ENCODE results near the gene DHRS2. TPM values are rescaled to one million over a fixed set of nuclear protein-coding genes. Genes with fewer than 3 reads are reported as not detected.

The DHRS2 gene
- total and polyA plus RNA-seq, 2 of the 13 experiments (the other 11 are each of a cell fraction or from before 2014, with no cell fraction given) = 1,621 to 3,021 TPM

DNA sequence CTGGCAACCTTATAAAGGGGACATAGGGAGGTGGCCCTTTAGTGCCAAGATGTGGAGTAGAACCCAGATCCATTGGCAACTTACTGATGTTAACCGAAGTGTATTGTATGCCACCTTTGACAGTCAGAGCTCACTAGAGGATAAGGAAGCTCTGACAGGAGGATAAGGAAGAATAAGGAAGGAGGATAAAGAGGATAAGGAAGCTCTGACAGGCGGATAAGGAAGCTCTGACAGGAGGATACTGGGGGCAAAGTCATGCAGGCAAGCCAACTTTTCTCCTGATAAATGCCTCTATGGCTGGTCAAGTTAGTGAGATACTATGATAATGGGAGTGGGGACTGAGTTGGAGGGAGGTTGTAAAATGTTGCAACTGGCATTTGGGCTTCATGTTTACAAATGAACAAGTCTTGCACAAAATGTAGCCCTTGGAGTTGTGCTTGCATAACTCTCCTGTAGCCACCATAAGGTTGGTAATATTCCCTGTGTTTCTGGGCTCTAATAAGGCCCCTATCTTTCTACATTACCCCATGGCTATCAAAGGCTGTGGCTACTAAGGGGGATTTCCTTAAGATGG is 17.7 kb upstream of the DHRS2 start:
- no peaks in the 10 kb centered on the region for H3K79me2 ChIP-seq (ENCODE audit: insufficient read depth, low read length)
- H3K27me3 ChIP-seq (ENCODE audit: control insufficient read depth in 1 of 2, insufficient read depth in 2 of 2, low read length in 2 of 2) = no peaks in the 10 kb centered on the region
- intact Hi-C loops (cut with micrococcal nuclease; ENCODE audit: unreplicated experiment) = no loop called here
- H3K9me3 ChIP-seq (ENCODE audit: low read length) = peaks cover 3% of the 10 kb centered on the region
- no TSS peak for BruUV-seq (replicated peaks)
- POLR2A ChIA-PET = interaction anchor here (1.0 to 14.7 kb wide), 2 partner anchors 18 to 34 kb away, joined by 3 to 1105 read pairs; partner anchors contain the start of gene DHRS2
- no peak overlapping the region for H3K9ac ChIP-seq (ENCODE audit: insufficient read depth, low read depth, low read length)
- H3K27ac ChIP-seq (ENCODE audit: extremely low read length, insufficient read depth, low read length) = no peak overlapping the region
- peaks cover 73% of the 10 kb centered on the region for H3K4me1 ChIP-seq (ENCODE audit: insufficient read depth, low read length)
- ATAC-seq = peak; percentile 7; the same call in 1 of the 3 replicates
- no peaks in the 10 kb centered on the region for H3K36me3 ChIP-seq (replicated peaks in 1 of 2; ENCODE audit: control insufficient read depth in 1 of 2, insufficient read depth in 2 of 2, low read length in 2 of 2)
- CTCF ChIA-PET (ENCODE audit: low intra/inter-chr PET ratio, low total read pairs) = interaction anchor here (2.2 kb wide), 1 partner anchor 30 kb away, joined by 7 read pairs; no protein-coding TSS in a partner anchor
- in situ Hi-C loops (cut with HindIII; ENCODE audit: extremely low pct_ligation_motif_present, low pct_unique_long_range_greater_than_20kb) = no loop called here
- H3K4me2 ChIP-seq (ENCODE audit: low read depth, low read length) = no peak overlapping the region
- FAIRE-seq = no peak
- H3K4me3 ChIP-seq (replicated peaks in 1 of 3; ENCODE audit: insufficient read depth in 1 of 3, low read depth in 2 of 3, low read length in 3 of 3) = no peak overlapping the region
- H4K20me1 ChIP-seq (ENCODE audit: insufficient read depth, low read length) = no peaks in the 10 kb centered on the region
- WGBS (ENCODE audit: low lambda C conversion rate) = 92% methylated on average over 2 of the region's 2 CpGs
- no peak overlapping the region for H2AFZ ChIP-seq (ENCODE audit: low read length)
- no peak for DNase-seq (ENCODE audit: low spot score)
- TF ChIP-seq, protein P1, sequence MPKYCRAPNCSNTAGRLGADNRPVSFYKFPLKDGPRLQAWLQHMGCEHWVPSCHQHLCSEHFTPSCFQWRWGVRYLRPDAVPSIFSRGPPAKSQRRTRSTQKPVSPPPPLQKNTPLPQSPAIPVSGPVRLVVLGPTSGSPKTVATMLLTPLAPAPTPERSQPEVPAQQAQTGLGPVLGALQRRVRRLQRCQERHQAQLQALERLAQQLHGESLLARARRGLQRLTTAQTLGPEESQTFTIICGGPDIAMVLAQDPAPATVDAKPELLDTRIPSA (CRISPR knock-in tag; IDR thresholded peaks at IDR 0.05; ENCODE audit: borderline replicate concordance) = no peak
- no peak for TF ChIP-seq ZNF253 (CRISPR knock-in tag; IDR thresholded peaks at IDR 0.05; ENCODE audit: borderline replicate concordance)
- no peak for TF ChIP-seq ZNF558 (CRISPR knock-in tag; IDR thresholded peaks at IDR 0.05; ENCODE audit: borderline replicate concordance)
- TF ChIP-seq MXI1 (IDR thresholded peaks at IDR 0.05; ENCODE audit: borderline replicate concordance, low read depth, low read length) = no peak
- no peak for TF ChIP-seq ZNF367 (CRISPR knock-in tag; IDR thresholded peaks at IDR 0.05; ENCODE audit: borderline replicate concordance)
- no peak for TF ChIP-seq TBP (CRISPR knock-in tag; IDR thresholded peaks at IDR 0.05)
- TF ChIP-seq PAX8 (CRISPR knock-in tag; IDR thresholded peaks at IDR 0.05; ENCODE audit: borderline replicate concordance) = no peak
- TF ChIP-seq EHMT2 (IDR thresholded peaks at IDR 0.05; ENCODE audit: borderline replicate concordance, low read depth, low read length) = peak; percentile 76; the same call in 1 of the 2 replicates
- no peak for TF ChIP-seq RORA (CRISPR knock-in tag; IDR thresholded peaks at IDR 0.05)
- no peak for TF ChIP-seq TCF7L2 (IDR thresholded peaks at IDR 0.05; ENCODE audit: low read depth, low read length)
- TF ChIP-seq SETDB1 (CRISPR knock-in tag; IDR thresholded peaks at IDR 0.05; ENCODE audit: borderline replicate concordance) = no peak
- TF ChIP-seq, protein P2, sequence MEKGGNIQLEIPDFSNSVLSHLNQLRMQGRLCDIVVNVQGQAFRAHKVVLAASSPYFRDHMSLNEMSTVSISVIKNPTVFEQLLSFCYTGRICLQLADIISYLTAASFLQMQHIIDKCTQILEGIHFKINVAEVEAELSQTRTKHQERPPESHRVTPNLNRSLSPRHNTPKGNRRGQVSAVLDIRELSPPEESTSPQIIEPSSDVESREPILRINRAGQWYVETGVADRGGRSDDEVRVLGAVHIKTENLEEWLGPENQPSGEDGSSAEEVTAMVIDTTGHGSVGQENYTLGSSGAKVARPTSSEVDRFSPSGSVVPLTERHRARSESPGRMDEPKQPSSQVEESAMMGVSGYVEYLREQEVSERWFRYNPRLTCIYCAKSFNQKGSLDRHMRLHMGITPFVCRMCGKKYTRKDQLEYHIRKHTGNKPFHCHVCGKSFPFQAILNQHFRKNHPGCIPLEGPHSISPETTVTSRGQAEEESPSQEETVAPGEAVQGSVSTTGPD (CRISPR knock-in tag; IDR thresholded peaks at IDR 0.05) = no peak
- TF ChIP-seq, protein P3, sequence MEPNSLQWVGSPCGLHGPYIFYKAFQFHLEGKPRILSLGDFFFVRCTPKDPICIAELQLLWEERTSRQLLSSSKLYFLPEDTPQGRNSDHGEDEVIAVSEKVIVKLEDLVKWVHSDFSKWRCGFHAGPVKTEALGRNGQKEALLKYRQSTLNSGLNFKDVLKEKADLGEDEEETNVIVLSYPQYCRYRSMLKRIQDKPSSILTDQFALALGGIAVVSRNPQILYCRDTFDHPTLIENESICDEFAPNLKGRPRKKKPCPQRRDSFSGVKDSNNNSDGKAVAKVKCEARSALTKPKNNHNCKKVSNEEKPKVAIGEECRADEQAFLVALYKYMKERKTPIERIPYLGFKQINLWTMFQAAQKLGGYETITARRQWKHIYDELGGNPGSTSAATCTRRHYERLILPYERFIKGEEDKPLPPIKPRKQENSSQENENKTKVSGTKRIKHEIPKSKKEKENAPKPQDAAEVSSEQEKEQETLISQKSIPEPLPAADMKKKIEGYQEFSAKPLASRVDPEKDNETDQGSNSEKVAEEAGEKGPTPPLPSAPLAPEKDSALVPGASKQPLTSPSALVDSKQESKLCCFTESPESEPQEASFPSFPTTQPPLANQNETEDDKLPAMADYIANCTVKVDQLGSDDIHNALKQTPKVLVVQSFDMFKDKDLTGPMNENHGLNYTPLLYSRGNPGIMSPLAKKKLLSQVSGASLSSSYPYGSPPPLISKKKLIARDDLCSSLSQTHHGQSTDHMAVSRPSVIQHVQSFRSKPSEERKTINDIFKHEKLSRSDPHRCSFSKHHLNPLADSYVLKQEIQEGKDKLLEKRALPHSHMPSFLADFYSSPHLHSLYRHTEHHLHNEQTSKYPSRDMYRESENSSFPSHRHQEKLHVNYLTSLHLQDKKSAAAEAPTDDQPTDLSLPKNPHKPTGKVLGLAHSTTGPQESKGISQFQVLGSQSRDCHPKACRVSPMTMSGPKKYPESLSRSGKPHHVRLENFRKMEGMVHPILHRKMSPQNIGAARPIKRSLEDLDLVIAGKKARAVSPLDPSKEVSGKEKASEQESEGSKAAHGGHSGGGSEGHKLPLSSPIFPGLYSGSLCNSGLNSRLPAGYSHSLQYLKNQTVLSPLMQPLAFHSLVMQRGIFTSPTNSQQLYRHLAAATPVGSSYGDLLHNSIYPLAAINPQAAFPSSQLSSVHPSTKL (CRISPR knock-in tag; IDR thresholded peaks at IDR 0.05) = peak; percentile 76
- TF ChIP-seq, protein P4, sequence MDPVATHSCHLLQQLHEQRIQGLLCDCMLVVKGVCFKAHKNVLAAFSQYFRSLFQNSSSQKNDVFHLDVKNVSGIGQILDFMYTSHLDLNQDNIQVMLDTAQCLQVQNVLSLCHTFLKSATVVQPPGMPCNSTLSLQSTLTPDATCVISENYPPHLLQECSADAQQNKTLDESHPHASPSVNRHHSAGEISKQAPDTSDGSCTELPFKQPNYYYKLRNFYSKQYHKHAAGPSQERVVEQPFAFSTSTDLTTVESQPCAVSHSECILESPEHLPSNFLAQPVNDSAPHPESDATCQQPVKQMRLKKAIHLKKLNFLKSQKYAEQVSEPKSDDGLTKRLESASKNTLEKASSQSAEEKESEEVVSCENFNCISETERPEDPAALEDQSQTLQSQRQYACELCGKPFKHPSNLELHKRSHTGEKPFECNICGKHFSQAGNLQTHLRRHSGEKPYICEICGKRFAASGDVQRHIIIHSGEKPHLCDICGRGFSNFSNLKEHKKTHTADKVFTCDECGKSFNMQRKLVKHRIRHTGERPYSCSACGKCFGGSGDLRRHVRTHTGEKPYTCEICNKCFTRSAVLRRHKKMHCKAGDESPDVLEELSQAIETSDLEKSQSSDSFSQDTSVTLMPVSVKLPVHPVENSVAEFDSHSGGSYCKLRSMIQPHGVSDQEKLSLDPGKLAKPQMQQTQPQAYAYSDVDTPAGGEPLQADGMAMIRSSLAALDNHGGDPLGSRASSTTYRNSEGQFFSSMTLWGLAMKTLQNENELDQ (CRISPR knock-in tag; IDR thresholded peaks at IDR 0.05; ENCODE audit: borderline replicate concordance) = no peak
- peak; percentile 69; the same call in 1 of the 2 replicates for TF ChIP-seq ZNF121 (CRISPR knock-in tag; IDR thresholded peaks at IDR 0.05)
- TF ChIP-seq CCAR2 (optimal IDR thresholded peaks at IDR 0.05; ENCODE audit: low read depth, low read length) = no peak

All from HepG2 (cell line).